ENCODE results near the gene ZNF345.

GRCh38 chr19:36821758-36822157 lies 28.9 kb upstream of the ZNF345 start:
- TF ChIP-seq POLR2AphosphoS5 (IDR thresholded peaks at IDR 0.05; ENCODE audit: low read depth, low read length) (no peak), POLR2A (IDR thresholded peaks at IDR 0.05; ENCODE audit: low read depth, low read length) (no peak), TAF1 (IDR thresholded peaks at IDR 0.05; ENCODE audit: borderline replicate concordance, low read depth, low read length) (no peak)

All from GM12892 (cell line).